ENCODE results near the gene C3. TPM values are rescaled to one million over a fixed set of nuclear protein-coding genes. Genes with fewer than 3 reads are reported as not detected.

C3 gene
- total RNA-seq, 5 donors from 2014 or later (not counting 1 experiment from before 2014, with no cell fraction given) = 1.1 to 10.6 (median 7.6) TPM; not detected in 1

- 92% methylated on average over 15 of the region's 15 CpGs for WGBS (ENCODE audit: insufficient coverage)
- no peaks in the 10 kb centered on the region for H3K4me1 ChIP-seq (ENCODE audit: control insufficient read depth in 1 of 2, extremely low read depth in 1 of 2, insufficient read depth in 2 of 2, low read length in 2 of 2)
- no peaks in the 10 kb centered on the region for H3K36me3 ChIP-seq (ENCODE audit: control insufficient read depth in 2 of 2, extremely low read depth in 1 of 2, insufficient read depth in 1 of 2, low read length in 1 of 2)
- H3K9me3 Mint-ChIP-seq = no peaks in the 10 kb centered on the region
- ATAC-seq (replicated peaks in 1 of 4) = no peak
- no peaks in the 10 kb centered on the region for H3K36me3 Mint-ChIP-seq
- POLR2A ChIA-PET = no interaction called here
- H3K27me3 ChIP-seq (replicated peaks in 1 of 2; ENCODE audit: control insufficient read depth in 2 of 2, extremely low read depth in 1 of 2, insufficient read depth in 2 of 2, low read length in 1 of 2) = no peaks in the 10 kb centered on the region
- DNase-seq = no peak
- no peak overlapping the region for H3K4me3 ChIP-seq (ENCODE audit: control insufficient read depth in 1 of 2, extremely low read depth in 1 of 2, low read length in 1 of 2)
- CTCF ChIA-PET = no interaction called here
- no peak overlapping the region for H3K4me3 Mint-ChIP-seq
- no peak overlapping the region for H3K27ac Mint-ChIP-seq
- H3K27me3 Mint-ChIP-seq = no peaks in the 10 kb centered on the region
- H3K9me3 ChIP-seq = no peaks in the 10 kb centered on the region
- H3K27ac ChIP-seq (ENCODE audit: low read length) = no peak overlapping the region
- no peaks in the 10 kb centered on the region for H3K4me1 Mint-ChIP-seq
These were observed 34.4 kb downstream of the C3 start for GRCh38 chr19:6685962-6686627.

GRCh38 chr19:6685482-6685881, 35.0 kb downstream of the C3 start:
- Mint-ChIP-seq H3K27ac (no peak overlapping the region), H3K4me1 (peaks cover 0 to 3% (median 0%) of the 10 kb centered on the region in 3 donors), H3K9me3 (no peaks in the 10 kb centered on the region), H3K4me3 (no peak overlapping the region), H3K36me3 (no peaks in the 10 kb centered on the region), H3K27me3 (no peaks in the 10 kb centered on the region)
- H3K4me3 ChIP-seq (ENCODE audit: control insufficient read depth in 1 of 2, extremely low read depth in 1 of 2, low read length in 1 of 2) = no peak overlapping the region
- no peaks in the 10 kb centered on the region for H3K4me1 ChIP-seq (ENCODE audit: control insufficient read depth in 1 of 2, extremely low read depth in 1 of 2, insufficient read depth in 2 of 2, low read length in 2 of 2)
- POLR2A ChIA-PET = interaction anchor here in 1 of 2 donors (0.6 kb wide), 1 partner anchor 89 kb away, joined by 7 read pairs; no protein-coding TSS in a partner anchor
- no peaks in the 10 kb centered on the region for H3K27me3 ChIP-seq (replicated peaks in 1 of 2; ENCODE audit: control insufficient read depth in 2 of 2, extremely low read depth in 1 of 2, insufficient read depth in 2 of 2, low read length in 1 of 2)
- no peaks in the 10 kb centered on the region for H3K9me3 ChIP-seq
- CTCF ChIA-PET = no interaction called here
- H3K36me3 ChIP-seq (ENCODE audit: control insufficient read depth in 2 of 2, extremely low read depth in 1 of 2, insufficient read depth in 1 of 2, low read length in 1 of 2) = no peaks in the 10 kb centered on the region
- no peak overlapping the region for H3K27ac ChIP-seq (ENCODE audit: low read length)
- ATAC-seq (replicated peaks in 1 of 4) (no peak), DNase-seq (no peak)
- WGBS (ENCODE audit: insufficient coverage) = 95% methylated on average over 4 of the region's 4 CpGs

GRCh38 chr19:6683971-6684370, 36.5 kb downstream of the C3 start:
- Histone ChIP-seq H3K27ac (ENCODE audit: low read length) (no peak overlapping the region), H3K27me3 (replicated peaks in 1 of 2; ENCODE audit: control insufficient read depth in 2 of 2, extremely low read depth in 1 of 2, insufficient read depth in 2 of 2, low read length in 1 of 2) (no peaks in the 10 kb centered on the region), H3K4me1 (ENCODE audit: control insufficient read depth in 1 of 2, extremely low read depth in 1 of 2, insufficient read depth in 2 of 2, low read length in 2 of 2) (no peaks in the 10 kb centered on the region), H3K4me3 (ENCODE audit: control insufficient read depth in 1 of 2, extremely low read depth in 1 of 2, low read length in 1 of 2) (no peak overlapping the region), H3K9me3 (no peaks in the 10 kb centered on the region), H3K36me3 (ENCODE audit: control insufficient read depth in 2 of 2, extremely low read depth in 1 of 2, insufficient read depth in 1 of 2, low read length in 1 of 2) (no peaks in the 10 kb centered on the region)
- Mint-ChIP-seq H3K36me3 (no peaks in the 10 kb centered on the region), H3K27me3 (no peaks in the 10 kb centered on the region), H3K4me1 (peaks cover 0 to 7% (median 0%) of the 10 kb centered on the region in 3 donors), H3K9me3 (no peaks in the 10 kb centered on the region), H3K27ac (no peak overlapping the region), H3K4me3 (no peak overlapping the region)
- no CpG with 5 or more reads among the region's 4 CpGs for WGBS (ENCODE audit: insufficient coverage)
- CTCF ChIA-PET = no interaction called here
- ATAC-seq (replicated peaks in 1 of 4) (no peak), DNase-seq (no peak)
- POLR2A ChIA-PET = interaction anchor here in 1 of 2 donors (0.6 kb wide), 1 partner anchor 178 kb away, joined by 3 read pairs; no protein-coding TSS in a partner anchor

GRCh38 chr19:6682607-6683128, 37.8 kb downstream of the C3 start:
- Histone ChIP-seq H3K9me3 (no peaks in the 10 kb centered on the region), H3K27me3 (replicated peaks in 1 of 2; ENCODE audit: control insufficient read depth in 2 of 2, extremely low read depth in 1 of 2, insufficient read depth in 2 of 2, low read length in 1 of 2) (peaks cover 0 to 2% of the 10 kb centered on the region in 2 experiments), H3K4me1 (ENCODE audit: control insufficient read depth in 1 of 2, extremely low read depth in 1 of 2, insufficient read depth in 2 of 2, low read length in 2 of 2) (peaks cover 0 to 10% of the 10 kb centered on the region in 2 experiments), H3K4me3 (ENCODE audit: control insufficient read depth in 1 of 2, extremely low read depth in 1 of 2, low read length in 1 of 2) (no peak overlapping the region), H3K36me3 (ENCODE audit: control insufficient read depth in 2 of 2, extremely low read depth in 1 of 2, insufficient read depth in 1 of 2, low read length in 1 of 2) (no peaks in the 10 kb centered on the region), H3K27ac (ENCODE audit: low read length) (no peak overlapping the region)
- POLR2A ChIA-PET = no interaction called here
- 93% methylated on average over 2 of the region's 3 CpGs for WGBS (ENCODE audit: insufficient coverage)
- Mint-ChIP-seq H3K27ac (no peak overlapping the region), H3K36me3 (no peaks in the 10 kb centered on the region), H3K27me3 (no peaks in the 10 kb centered on the region), H3K4me3 (no peak overlapping the region), H3K9me3 (no peaks in the 10 kb centered on the region), H3K4me1 (peaks cover 7 to 17% (median 13%) of the 10 kb centered on the region in 3 donors)
- DNase-seq = no peak
- ATAC-seq (replicated peaks in 1 of 4) = no peak
- CTCF ChIA-PET = interaction anchor here in 1 of 2 donors (0.5 kb wide), 1 partner anchor 229 kb away, joined by 3 read pairs; no protein-coding TSS in a partner anchor

- H3K9me3 ChIP-seq = no peaks in the 10 kb centered on the region
- no peaks in the 10 kb centered on the region for H3K36me3 ChIP-seq (ENCODE audit: control insufficient read depth in 2 of 2, extremely low read depth in 1 of 2, insufficient read depth in 1 of 2, low read length in 1 of 2)
- Mint-ChIP-seq H3K36me3 (no peaks in the 10 kb centered on the region), H3K4me1 (peaks cover 23 to 35% (median 32%) of the 10 kb centered on the region in 3 donors), H3K27ac (no peak overlapping the region), H3K27me3 (no peaks in the 10 kb centered on the region), H3K9me3 (no peaks in the 10 kb centered on the region), H3K4me3 (no peak overlapping the region)
- ChIA-PET CTCF (no interaction called here), POLR2A (no interaction called here)
- peaks cover 0 to 2% of the 10 kb centered on the region in 2 experiments for H3K27me3 ChIP-seq (replicated peaks in 1 of 2; ENCODE audit: control insufficient read depth in 2 of 2, extremely low read depth in 1 of 2, insufficient read depth in 2 of 2, low read length in 1 of 2)
- no CpG with 5 or more reads among the region's 1 CpG for WGBS (ENCODE audit: insufficient coverage)
- H3K27ac ChIP-seq (ENCODE audit: low read length) = no peak overlapping the region
- ATAC-seq (replicated peaks in 1 of 4) (no peak), DNase-seq (no peak)
- no peak overlapping the region for H3K4me3 ChIP-seq (ENCODE audit: control insufficient read depth in 1 of 2, extremely low read depth in 1 of 2, low read length in 1 of 2)
- peaks cover 0 to 26% of the 10 kb centered on the region in 2 experiments for H3K4me1 ChIP-seq (ENCODE audit: control insufficient read depth in 1 of 2, extremely low read depth in 1 of 2, insufficient read depth in 2 of 2, low read length in 2 of 2)
These were observed 40.3 kb downstream of the C3 start for GRCh38 chr19:6680141-6680540.

GRCh38 chr19:6679139-6679538, 41.3 kb downstream of the C3 start:
- POLR2A ChIA-PET = no interaction called here
- CTCF ChIA-PET = no interaction called here
- Mint-ChIP-seq H3K27me3 (no peaks in the 10 kb centered on the region), H3K4me3 (no peak overlapping the region), H3K9me3 (no peaks in the 10 kb centered on the region), H3K4me1 (peaks cover 33 to 45% (median 42%) of the 10 kb centered on the region in 3 donors), H3K27ac (no peak overlapping the region), H3K36me3 (no peaks in the 10 kb centered on the region)
- ATAC-seq (replicated peaks in 1 of 4) (no peak), DNase-seq (no peak)
- H3K27me3 ChIP-seq (replicated peaks in 1 of 2; ENCODE audit: control insufficient read depth in 2 of 2, extremely low read depth in 1 of 2, insufficient read depth in 2 of 2, low read length in 1 of 2) = peaks cover 0 to 2% of the 10 kb centered on the region in 2 experiments
- 100% methylated on average over 1 of the region's 8 CpGs for WGBS (ENCODE audit: insufficient coverage)
- H3K4me3 ChIP-seq (ENCODE audit: control insufficient read depth in 1 of 2, extremely low read depth in 1 of 2, low read length in 1 of 2) = no peak overlapping the region
- no peaks in the 10 kb centered on the region for H3K36me3 ChIP-seq (ENCODE audit: control insufficient read depth in 2 of 2, extremely low read depth in 1 of 2, insufficient read depth in 1 of 2, low read length in 1 of 2)
- H3K27ac ChIP-seq (ENCODE audit: low read length) = no peak overlapping the region
- H3K4me1 ChIP-seq (ENCODE audit: control insufficient read depth in 1 of 2, extremely low read depth in 1 of 2, insufficient read depth in 2 of 2, low read length in 2 of 2) = peaks cover 2 to 36% of the 10 kb centered on the region in 2 experiments
- no peaks in the 10 kb centered on the region for H3K9me3 ChIP-seq

All from T-cell (primary cell).